HG03097 (cell line): ENCODE results near the gene HNRNPH1.

Experiments used
- ATAC-seq: cut with Tn5 transposase; IDR thresholded peaks from one replicate; pipeline ENCODE4 v1.9.1; 2021; ENCODE audit not compliant: unreplicated experiment, low FRiP score

Gene HNRNPH1

DNA sequence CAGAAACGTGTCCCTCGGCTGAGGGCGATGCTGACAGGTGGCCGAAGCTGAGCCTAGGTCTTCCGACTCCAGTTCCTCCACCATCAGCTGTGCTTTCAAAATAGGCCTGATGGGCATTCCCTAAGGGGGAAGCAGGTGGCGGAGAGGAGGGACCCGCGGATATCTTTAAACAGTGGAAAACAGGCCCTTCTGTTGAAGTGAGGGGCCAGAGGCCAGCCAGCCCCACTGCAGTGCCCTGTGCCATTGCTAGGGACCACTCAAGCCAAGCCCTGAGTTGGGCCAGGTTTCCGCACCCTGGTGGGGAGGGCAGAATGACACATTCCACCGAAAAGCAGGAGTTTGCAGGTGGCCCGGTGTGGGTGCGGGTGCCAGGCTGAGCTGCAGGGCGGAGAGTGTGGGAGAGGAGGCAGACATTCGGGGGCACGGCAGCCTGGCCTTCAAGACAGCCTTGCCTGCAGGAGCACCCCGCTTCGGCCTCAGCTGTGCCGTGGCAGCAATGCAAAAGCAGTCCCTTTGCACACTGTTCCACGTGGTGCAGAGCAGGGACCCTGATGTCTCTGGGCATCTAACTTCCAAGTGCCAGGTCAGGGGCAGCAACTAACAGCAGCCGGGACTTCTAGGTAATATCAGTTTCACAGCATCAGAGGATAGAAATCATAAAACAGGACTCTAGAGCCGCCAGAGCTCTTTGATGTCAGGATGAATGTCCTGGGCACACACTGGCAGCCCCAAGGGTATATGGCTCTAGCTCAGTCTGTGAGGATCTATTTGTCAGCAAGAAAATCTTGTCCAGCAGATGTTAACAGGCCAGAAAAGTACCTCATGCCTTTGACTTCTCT, 17.2 kb downstream of the HNRNPH1 start:
- ATAC-seq: no peak

DNA sequence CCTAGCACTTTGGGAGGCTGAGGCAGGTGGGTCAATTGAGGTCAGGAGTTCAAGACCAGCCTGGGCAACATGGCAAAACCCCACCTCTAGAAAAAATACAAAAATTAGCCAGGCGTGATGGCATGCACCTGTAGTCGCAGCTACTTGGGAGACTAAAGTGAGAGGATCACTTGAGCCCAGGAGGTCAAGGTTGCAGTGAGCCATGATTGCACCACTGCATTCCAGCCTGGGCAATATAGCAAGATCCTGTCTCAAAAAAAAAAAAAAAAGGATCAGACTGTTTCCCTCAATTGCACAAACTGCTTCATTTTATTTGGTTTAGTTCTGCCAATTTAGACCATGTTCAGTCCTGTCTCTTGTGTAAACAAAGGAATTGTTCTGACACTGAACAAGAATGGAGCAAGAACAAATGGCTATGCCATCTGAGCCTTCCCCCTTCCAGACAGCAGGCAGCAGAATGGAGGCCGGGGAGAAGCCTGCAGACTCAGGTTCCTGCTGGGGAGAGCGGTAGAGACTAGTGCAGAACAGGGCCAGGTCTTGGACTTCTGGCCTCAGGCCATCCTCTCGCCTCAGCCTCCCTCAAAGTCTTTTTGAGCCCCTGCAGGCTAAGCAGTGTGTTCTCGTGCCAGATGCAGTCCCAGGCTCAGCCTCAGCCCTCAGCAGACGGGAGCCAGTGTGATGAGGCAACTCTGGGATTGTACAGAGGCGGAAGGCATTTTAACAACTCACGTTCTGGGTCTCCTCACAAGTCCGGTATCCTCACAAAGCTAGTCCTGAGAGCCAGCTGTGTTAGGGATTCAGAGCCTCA, 18.2 kb downstream of the HNRNPH1 start:
- ATAC-seq: no peak

DNA sequence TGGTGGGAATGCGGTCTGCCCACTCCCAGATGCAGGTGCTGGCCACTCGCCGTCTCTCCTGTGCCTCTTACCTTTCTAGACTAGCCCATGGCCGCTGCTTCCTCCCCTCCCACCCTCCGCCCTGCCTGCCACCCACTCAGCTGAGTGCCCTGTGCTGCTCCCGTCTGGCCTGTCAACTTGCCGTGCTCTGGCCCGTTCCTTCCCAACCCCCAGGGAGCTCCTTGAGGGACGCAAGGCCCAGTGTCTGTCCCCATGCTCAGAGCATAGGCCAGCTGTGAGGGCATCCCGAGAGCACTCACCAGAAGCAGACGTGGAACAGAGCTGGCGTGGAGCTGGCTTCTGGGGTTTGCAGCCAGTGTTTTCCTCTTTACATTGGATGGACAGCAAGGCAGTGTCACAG, 20.2 kb downstream of the HNRNPH1 start:
- no peak for ATAC-seq

DNA sequence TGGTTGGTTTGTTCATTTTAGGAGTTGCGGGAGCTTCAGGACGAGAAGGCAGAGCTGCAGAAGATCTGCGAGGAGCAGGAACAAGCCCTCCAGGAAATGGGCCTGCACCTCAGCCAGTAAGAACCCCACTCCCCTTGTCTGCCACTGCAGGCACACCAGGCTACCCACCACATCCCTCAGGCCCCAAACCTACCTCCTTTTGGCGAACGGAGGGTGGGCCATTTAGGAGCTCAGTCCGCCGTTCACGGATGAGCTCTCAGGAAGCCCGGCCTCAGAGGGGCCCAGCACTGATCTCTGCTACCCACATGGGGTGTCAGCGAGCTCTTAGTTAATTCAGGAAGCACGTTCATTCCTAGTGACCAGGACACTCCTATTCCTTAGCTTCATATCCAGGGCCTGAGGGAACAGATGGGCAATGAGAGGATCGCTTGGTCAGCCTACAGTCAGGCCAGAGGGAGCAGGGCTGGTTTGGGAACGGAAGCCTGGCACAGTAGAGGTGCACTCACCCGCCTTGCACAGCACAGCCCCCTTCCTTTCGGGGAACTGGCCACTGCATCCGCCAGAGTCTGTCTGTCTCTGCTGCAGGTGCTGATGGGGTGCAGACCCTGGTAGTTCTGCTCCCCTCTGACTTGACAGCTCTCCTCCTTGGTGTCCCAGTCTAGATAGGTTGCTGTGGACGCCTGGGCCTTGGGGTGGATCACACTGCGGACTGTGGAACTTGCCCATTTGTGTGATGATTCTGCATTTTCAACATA, 21.4 kb downstream of the HNRNPH1 start:
- ATAC-seq: no peak

DNA sequence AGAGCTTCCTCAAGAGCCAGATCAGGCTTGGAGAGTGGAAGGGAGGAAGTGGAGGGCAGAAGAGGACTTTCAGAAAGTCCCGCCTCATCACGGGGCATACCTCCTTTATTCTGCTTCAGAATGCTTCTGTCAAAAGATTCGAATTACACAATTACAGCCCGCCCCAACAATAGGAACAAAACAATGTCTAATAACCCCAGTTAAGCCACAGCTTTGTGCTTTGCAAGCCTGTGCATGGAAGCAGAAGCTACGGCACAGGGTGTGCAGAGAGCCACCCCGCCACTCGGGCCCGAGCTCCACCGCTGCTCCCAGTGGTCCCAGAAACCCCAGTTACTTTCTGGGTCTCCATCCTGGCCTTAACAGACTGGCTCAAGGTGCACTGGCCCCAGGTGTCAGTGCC, 23.5 kb downstream of the HNRNPH1 start:
- ATAC-seq: no peak

DNA sequence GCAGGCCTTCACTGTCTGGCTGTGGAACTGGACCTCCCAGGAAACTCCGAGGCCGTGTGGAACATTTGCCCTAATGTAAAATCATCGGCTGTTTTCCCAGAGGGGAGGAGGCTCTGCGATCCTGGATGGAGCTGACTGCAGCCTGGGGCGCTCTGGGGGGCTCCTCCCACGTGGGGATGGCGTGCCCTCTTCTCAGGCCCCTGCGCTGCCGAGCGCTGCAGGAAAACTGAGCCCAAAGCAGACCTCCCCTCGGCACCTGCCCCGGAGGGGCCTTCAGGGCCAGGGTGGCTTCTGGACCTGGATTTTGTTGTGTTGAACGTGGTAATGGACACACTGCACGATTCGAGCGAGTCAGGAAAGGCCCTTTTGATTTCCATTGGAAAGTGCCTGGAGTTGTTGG, 23.9 kb downstream of the HNRNPH1 start:
- ATAC-seq: no peak

DNA sequence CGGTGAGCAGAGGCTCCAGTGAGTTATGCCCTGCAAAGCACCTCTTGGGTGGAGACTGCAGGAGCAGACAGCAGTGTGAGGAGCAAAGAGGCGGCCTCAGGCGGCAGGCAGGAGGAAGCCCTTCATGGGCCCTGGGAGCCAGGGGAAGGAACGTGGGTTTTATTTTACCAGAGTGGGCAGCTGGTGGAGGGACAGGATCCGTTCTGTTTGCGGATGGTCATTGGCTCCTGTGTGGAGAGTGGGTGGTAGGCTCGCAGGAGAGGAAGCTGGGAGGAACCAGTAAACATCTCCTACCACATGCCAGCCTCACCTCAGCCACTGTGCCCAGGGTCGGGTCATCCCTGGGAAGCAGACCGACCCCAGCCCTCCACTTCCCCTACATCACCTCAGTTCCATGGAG, 24.4 kb downstream of the HNRNPH1 start:
- ATAC-seq: no peak

DNA sequence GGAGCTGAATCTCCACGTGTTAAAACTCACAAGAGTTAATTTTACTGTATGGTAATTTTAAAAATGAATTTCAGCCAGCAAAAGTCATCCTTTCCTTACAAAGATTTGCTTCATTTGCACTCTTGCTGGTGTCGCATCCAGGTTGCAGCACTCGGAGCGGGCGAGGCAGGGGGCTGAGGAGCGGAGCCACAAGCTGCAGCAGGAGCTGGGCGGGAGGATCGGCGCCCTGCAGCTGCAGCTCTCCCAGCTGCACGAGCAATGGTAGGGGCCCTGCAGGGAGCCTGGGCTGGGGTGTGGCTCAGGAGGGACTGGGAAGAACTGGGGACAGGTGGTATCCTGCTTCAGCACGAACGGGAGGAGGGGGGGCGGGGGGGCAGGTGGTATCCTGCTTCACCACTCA, 27.1 kb downstream of the HNRNPH1 start:
- no peak for ATAC-seq

DNA sequence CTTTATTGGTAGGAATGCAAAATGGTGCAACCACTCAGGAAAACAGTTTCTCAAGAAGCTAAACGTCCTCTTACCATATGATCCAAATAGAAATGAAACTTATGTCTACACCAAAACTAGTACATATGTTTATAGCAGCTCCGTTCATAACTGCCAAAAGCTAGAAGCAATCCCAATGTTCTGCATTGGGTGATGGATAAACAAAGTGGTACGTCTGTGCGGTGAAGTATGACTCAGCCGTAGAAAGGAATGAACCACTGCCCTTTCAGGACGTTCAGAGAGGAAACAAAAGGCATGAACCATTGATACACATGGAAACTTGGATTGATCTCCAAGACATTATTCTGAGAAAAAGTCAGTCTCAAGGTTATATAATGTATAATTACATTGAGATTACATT, 27.6 kb downstream of the HNRNPH1 start:
- ATAC-seq: no peak

DNA sequence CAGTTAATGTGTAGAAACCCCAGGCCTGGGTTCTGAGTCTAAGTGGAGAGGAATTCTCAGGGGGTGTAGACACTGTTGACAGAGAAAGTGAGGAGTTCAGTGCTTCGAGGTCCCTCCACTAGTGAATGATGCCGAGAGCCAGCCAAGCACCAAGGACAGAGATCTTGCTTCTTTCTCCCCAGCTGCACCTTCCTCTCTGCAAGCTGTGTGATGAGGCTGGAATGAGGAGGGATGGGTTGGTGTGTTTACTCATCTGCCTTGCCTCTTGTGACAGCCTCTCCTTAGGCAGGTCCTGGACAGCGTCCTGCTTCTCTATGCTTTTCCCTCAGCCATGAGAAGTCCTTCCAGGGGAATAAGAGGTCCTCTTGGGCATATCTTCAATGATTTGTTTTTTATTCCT, 35.3 kb downstream of the HNRNPH1 start:
- ATAC-seq: no peak

DNA sequence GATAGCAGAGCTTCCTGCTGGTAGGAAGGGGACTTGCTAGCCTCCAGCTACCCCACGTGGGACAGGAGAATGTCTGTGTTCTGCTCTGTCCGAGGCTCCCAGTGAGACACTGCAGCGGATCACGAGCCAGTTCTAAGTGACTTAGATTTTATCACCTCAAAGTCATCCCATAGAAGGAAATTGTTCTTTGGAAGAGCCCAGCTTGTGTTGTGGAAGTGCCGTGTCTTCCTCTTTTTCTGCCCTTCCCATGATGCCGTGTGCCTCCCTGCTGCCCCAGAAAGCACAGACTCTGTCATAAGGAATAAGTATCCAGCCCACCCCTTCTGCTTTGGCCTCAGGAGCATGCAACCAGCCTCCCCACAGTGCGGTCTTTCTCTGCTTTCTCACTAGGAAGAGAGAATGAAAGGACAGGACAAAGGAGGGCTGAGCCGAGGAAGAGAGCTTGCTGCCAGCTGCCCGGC, 37.5 kb downstream of the HNRNPH1 start:
- no peak for ATAC-seq

DNA sequence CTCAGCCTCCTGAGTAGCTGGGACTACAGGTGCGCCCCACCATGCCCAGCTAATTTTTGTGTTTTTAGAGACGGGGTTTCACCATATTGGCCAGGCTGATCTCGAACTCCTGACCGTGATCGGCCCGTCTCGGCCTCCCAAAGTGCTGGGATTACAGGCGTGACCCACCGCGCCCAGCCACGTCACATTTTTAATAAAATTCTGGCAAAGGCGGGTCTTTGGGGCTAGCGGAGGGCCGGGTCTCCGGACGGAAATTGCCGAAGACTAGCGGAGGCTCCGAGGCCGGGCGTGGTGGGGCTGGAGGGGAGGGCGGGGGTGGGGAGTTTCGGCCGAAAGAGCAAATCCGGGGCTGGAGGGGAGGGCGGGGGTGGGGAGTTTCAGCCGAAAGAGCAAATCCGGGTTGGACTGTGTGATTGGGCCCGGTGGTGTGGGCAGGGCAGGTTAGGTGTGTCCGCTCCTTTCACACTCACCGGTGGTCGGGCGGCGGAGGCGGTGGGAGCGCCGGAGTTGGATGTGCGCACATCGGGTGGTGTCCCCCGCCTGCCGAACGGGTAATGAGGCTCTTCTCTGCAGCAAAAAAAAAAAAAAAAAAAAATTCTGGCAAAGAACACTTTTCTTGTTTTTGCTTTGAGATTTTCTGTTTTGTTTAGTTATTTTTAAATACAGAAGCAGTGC, 46.0 kb downstream of the HNRNPH1 start:
- ATAC-seq: no peak

DNA sequence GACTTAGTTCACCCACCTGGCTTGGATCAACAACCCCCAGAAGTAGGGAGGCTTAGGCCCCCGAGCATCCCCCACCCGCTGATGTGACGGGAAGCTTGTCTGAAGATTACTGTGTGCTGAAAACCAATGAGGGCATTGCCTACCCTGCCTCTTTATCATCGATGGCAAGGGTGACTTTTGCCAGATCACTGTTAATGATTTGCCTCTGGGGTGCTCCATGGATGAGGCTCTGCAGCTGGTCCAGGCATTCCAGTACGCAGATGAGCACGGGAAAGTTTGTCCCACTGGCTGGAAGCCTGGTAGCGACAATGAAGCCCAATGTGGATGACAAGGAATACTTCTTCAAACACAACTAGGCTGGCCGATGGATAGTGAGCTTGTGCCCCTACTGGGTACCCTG, 51.1 kb downstream of the HNRNPH1 start:
- ATAC-seq: no peak

DNA sequence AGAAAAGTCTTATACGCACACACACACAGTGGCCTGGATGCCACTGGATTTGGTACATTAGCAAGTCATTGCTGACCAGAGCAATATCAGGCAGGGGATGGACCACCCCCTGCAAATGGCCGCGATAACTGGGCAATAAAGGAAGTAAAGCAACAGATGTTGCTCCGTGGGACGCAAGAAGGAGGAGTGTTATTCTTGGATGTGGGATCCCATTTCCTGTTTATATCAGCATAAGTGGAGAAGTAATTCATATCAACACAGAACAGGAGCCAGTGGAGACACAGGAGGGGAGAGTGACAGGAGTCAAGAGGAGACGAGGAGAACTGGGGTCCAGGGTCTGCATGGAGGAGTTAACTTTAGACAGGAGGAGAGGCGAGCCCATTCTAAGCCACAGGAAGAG, 54.8 kb downstream of the HNRNPH1 start:
- ATAC-seq: no peak

DNA sequence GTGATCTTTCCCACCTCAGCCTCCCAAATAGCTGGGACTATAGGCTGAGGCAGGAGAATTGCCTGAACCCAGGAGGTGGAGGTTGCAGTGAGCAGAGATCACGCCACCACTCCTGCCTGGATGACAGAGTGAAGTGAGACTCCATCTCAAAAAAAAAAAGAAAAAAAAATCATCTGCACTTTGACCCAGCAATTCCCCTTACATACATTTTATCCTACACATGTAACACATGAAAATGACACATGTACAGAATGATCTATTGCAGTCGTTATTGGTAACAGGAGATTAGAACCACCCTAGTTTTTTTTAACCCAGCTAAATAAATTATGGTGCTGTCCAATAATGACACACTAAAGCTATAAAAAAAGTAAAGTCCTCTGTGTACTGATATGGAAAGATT, 58.9 kb downstream of the HNRNPH1 start:
- ATAC-seq: no peak
